OCI-LY1 (cell line): ENCODE measurements around the gene GALNT1.

Experiments used
- H2AFZ ChIP-seq: fragments of 200-600 bp; sonication (generic), shearing (Covaris generic); 2 replicates; pipeline ENCODE4 v1.6.0; 2014; ENCODE audit warnings: antibody characterized with exemption, mild to moderate bottlenecking, low read length
- H3F3A ChIP-seq: fragments of 200-600 bp; sonication (generic), shearing (Covaris generic); 2 replicates; pipeline ENCODE4 v1.6.0; 2014; ENCODE audit warnings: mild to moderate bottlenecking, antibody characterized with exemption, low read length, moderate library complexity; ENCODE audit not compliant: insufficient read depth
- H3K27ac ChIP-seq: fragments of 200-600 bp; sonication (generic); 2 replicates; pipeline ENCODE4 v1.5.1; 2014; ENCODE audit warnings: low read length, mixed run types, mild to moderate bottlenecking, low read depth; ENCODE audit not compliant: poor library complexity, severe bottlenecking
- H3K27me3 ChIP-seq: fragments of 200-600 bp; sonication (generic); 2 replicates; pipeline ENCODE4 v1.6.0; 2014; ENCODE audit warnings: antibody characterized with exemption, mild to moderate bottlenecking, low read length, moderate library complexity; ENCODE audit not compliant: insufficient read depth
- H3K36me3 ChIP-seq: fragments of 200-600 bp; sonication (generic); 2 replicates; pipeline ENCODE4 v1.6.1; 2014; ENCODE audit warnings: mild to moderate bottlenecking, antibody characterized with exemption, low read length, moderate library complexity, mixed read lengths; ENCODE audit not compliant: insufficient read depth
- H3K4me1 ChIP-seq: fragments of 200-600 bp; sonication (generic); 2 replicates; pipeline ENCODE4 v1.5.1; 2014; ENCODE audit warnings: mild to moderate bottlenecking, low read length, moderate library complexity; ENCODE audit not compliant: insufficient read depth, severe bottlenecking
- H3K4me2 ChIP-seq: fragments of 200-600 bp; sonication (generic), shearing (Covaris generic); 2 replicates; pipeline ENCODE4 v1.6.1; 2014; ENCODE audit warnings: low read length
- H3K4me3 ChIP-seq: fragments of 200-600 bp; sonication (generic); 2 replicates; pipeline ENCODE4 v1.5.1; 2014; ENCODE audit warnings: low read length, low read depth, mild to moderate bottlenecking, mixed read lengths; ENCODE audit not compliant: poor library complexity, severe bottlenecking
- H3K79me2 ChIP-seq: fragments of 200-600 bp; shearing (Covaris generic); 2 replicates; pipeline ENCODE4 v1.6.1; 2016; ENCODE audit warnings: mixed run types, low read length, mixed read lengths; ENCODE audit not compliant: insufficient read depth
- H3K9ac ChIP-seq: fragments of 200-600 bp; sonication (generic), shearing (Covaris generic); 2 replicates; pipeline ENCODE4 v1.6.1; 2014; ENCODE audit warnings: mild to moderate bottlenecking, low read length, mixed read lengths
- H3K9me2 ChIP-seq: fragments of 200-600 bp; sonication (generic), shearing (Covaris generic); 2 replicates; pipeline ENCODE4 v1.6.1; 2014; ENCODE audit warnings: low read depth, mild to moderate bottlenecking, low read length, mixed read lengths
- H3K9me3 ChIP-seq: fragments of 200-600 bp; shearing (Covaris generic); 2 replicates; pipeline ENCODE4 v1.6.1; 2014; ENCODE audit warnings: low read length, mixed read lengths
- H4K20me1 ChIP-seq: fragments of 200-600 bp; sonication (generic), shearing (Covaris generic); 2 replicates; pipeline ENCODE4 v1.6.0; 2016; ENCODE audit warnings: mild to moderate bottlenecking, low read length; ENCODE audit not compliant: insufficient read depth
- EZH2 ChIP-seq: fragments of 200-600 bp; sonication (generic), shearing (Covaris generic); IDR thresholded peaks from 2 replicates; pipeline ENCODE4 v1.8.0; 2017; ENCODE audit warnings: borderline replicate concordance, mixed run types, mild to moderate bottlenecking, antibody characterized with exemption, low read length, moderate library complexity, mixed read lengths
- TF ChIP-seq, protein P1 (sequence below): fragments of 200-600 bp; sonication (generic), shearing (Covaris generic); IDR thresholded peaks from 2 replicates; pipeline ENCODE4 v1.5.1; 2017; ENCODE audit warnings: mild to moderate bottlenecking, antibody characterized with exemption, low read length, moderate library complexity, mixed read lengths

The GALNT1 gene

DNA sequence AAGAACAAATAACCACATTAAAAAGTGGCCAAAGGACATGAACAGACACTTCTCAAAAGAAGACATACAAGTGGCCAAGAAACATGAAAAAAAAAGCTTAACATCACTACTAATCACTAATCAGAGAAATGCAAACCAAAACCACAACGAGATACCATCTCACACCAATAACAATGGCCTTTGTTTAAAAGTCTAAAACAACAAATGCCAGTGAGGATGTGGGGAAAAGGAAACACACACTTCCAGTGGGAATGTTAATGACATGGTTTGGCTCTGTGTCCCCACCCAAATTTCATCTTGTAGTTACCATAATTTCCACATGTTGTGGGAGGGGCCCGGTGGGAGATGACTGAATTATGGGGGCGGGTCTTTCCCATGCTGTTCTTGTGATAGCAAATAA is 147.1 kb downstream of the GALNT1 start:
- no peaks in the 10 kb centered on the region for H3K27me3 ChIP-seq

DNA sequence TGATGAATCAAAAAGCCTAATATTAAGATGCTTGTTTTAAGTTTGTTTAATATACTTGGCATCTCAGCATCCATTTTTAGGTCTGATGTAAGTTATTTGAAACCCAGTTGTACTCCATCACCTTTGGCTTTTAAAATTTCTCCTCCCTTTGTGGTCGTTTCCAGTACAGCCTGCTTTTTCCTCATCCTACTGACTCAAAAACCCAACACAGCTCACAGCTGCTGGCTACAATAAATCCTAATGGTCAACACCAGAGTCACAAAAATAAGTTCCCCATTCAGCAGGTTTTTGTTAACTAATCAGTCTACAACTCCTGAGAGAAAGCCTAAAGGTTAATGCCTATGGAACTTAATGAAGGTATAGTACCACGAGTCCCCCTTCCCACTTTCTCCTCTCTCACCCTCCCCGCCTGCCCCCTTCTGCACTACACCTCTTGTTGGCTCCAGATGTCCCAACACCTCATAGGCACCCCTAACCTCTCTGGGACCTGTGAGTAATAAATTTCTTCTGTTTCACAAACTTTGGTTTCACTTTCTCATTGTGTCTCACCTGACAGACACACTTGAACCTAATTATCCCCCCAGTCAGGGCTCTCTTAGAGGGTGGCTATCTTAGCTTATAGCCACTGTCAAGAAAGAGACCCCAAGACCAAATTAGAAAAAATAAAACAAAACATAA is 148.6 kb downstream of the GALNT1 start:
- no peaks in the 10 kb centered on the region for H3K9me2 ChIP-seq
- H2AFZ ChIP-seq, result no peak overlapping the region
- TF ChIP-seq, protein P1, sequence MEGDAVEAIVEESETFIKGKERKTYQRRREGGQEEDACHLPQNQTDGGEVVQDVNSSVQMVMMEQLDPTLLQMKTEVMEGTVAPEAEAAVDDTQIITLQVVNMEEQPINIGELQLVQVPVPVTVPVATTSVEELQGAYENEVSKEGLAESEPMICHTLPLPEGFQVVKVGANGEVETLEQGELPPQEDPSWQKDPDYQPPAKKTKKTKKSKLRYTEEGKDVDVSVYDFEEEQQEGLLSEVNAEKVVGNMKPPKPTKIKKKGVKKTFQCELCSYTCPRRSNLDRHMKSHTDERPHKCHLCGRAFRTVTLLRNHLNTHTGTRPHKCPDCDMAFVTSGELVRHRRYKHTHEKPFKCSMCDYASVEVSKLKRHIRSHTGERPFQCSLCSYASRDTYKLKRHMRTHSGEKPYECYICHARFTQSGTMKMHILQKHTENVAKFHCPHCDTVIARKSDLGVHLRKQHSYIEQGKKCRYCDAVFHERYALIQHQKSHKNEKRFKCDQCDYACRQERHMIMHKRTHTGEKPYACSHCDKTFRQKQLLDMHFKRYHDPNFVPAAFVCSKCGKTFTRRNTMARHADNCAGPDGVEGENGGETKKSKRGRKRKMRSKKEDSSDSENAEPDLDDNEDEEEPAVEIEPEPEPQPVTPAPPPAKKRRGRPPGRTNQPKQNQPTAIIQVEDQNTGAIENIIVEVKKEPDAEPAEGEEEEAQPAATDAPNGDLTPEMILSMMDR, result no peak
- no peak for TF ChIP-seq EZH2
- no peaks in the 10 kb centered on the region for H3K27me3 ChIP-seq
- no peak overlapping the region for H3K9ac ChIP-seq
- H4K20me1 ChIP-seq, result no peaks in the 10 kb centered on the region
- no peaks in the 10 kb centered on the region for H3K9me3 ChIP-seq
- H3K4me2 ChIP-seq, result no peak overlapping the region
- no peaks in the 10 kb centered on the region for H3F3A ChIP-seq
- H3K27ac ChIP-seq, result no peak overlapping the region
- no peaks in the 10 kb centered on the region for H3K79me2 ChIP-seq
- H3K4me1 ChIP-seq, result no peaks in the 10 kb centered on the region
- H3K36me3 ChIP-seq, result no peaks in the 10 kb centered on the region
- no peak overlapping the region for H3K4me3 ChIP-seq

More for the DNA sequence above, 147.1 kb downstream of the GALNT1 start:
- Histone ChIP-seq H2AFZ (no peak overlapping the region), H3K4me2 (no peak overlapping the region), H4K20me1 (no peaks in the 10 kb centered on the region), H3K27ac (no peak overlapping the region), H3K4me1 (no peaks in the 10 kb centered on the region), H3K79me2 (no peaks in the 10 kb centered on the region), H3K9ac (no peak overlapping the region), H3F3A (no peaks in the 10 kb centered on the region), H3K4me3 (no peak overlapping the region), H3K9me2 (no peaks in the 10 kb centered on the region), H3K36me3 (no peaks in the 10 kb centered on the region), H3K9me3 (no peaks in the 10 kb centered on the region)
- no peak for TF ChIP-seq EZH2
- TF ChIP-seq, protein P1, result no peak

DNA sequence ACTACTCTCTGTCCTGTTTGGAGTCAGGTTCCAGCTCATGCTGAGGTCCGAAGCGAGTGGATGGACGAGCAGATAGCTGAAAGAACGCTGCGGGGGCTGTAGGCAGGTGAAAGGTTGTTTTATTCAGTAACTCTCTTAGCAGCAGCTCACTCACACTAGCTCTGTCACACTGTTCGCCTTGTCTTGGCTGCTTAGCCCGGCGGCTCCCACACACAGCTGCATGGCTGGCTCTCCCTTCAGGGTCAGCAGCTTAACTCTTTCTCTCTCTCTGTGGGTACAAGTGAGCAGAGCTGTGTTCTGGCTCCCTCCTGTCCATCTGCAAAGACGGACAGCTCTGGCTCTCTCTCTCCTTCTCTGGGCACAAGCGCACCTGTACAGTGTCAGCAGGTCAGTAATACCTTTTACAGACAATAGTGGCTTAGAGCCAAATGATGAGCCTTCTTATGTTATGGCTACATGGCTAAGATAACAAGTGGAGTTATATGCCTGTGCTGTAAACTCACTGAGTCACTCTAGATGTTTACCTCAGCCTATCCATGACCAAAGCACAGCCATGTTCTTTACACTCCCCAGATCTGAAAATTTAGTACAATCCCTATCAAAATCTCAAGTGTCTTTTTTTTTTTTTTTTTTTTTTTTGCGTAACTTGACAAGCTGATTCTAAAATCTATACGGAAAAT is 149.3 kb downstream of the GALNT1 start:
- no peaks in the 10 kb centered on the region for H4K20me1 ChIP-seq
- no peaks in the 10 kb centered on the region for H3K4me1 ChIP-seq
- H3F3A ChIP-seq, result no peaks in the 10 kb centered on the region
- no peaks in the 10 kb centered on the region for H3K9me2 ChIP-seq
- no peaks in the 10 kb centered on the region for H3K27me3 ChIP-seq
- H3K9ac ChIP-seq, result no peak overlapping the region
- no peak for TF ChIP-seq EZH2
- TF ChIP-seq, protein P1, result no peak
- H3K4me2 ChIP-seq, result no peak overlapping the region
- H2AFZ ChIP-seq, result no peak overlapping the region
- no peak overlapping the region for H3K27ac ChIP-seq
- no peak overlapping the region for H3K4me3 ChIP-seq
- H3K9me3 ChIP-seq, result no peaks in the 10 kb centered on the region
- no peaks in the 10 kb centered on the region for H3K79me2 ChIP-seq
- H3K36me3 ChIP-seq, result no peaks in the 10 kb centered on the region
